Activated CD4-positive, CD25-positive, alpha-beta regulatory T cell (primary cell): ENCODE data around the gene POU3F2.

Source experiments
- DNase-seq, 4 experiments: peaks; one replicate each; lab custom pipeline; 2025; lab: John Stamatoyannopoulos, UW

Gene POU3F2

GRCh38 chr6:98834060-98835031 lies at the start of gene POU3F2:
POU3F2 (plus strand) TSS chr6:98834574; CDS start chr6:98834874, 300 bp downstream.
- DNase-seq: peak; percentile 25 to 44 (median 31)

GRCh38 chr6:98787435-98787834 lies 46.9 kb upstream of the POU3F2 start:
- DNase-seq: no peak

GRCh38 chr6:98787961-98788360 lies 46.4 kb upstream of the POU3F2 start:
- no peak for DNase-seq

- no peak for DNase-seq
Measured at GRCh38 chr6:98794307-98794842, 40.0 kb upstream of the POU3F2 start.

GRCh38 chr6:98797217-98797994 lies 37.0 kb upstream of the POU3F2 start:
- no peak for DNase-seq

GRCh38 chr6:98800866-98801265 lies 33.5 kb upstream of the POU3F2 start:
- no peak for DNase-seq

DNA sequence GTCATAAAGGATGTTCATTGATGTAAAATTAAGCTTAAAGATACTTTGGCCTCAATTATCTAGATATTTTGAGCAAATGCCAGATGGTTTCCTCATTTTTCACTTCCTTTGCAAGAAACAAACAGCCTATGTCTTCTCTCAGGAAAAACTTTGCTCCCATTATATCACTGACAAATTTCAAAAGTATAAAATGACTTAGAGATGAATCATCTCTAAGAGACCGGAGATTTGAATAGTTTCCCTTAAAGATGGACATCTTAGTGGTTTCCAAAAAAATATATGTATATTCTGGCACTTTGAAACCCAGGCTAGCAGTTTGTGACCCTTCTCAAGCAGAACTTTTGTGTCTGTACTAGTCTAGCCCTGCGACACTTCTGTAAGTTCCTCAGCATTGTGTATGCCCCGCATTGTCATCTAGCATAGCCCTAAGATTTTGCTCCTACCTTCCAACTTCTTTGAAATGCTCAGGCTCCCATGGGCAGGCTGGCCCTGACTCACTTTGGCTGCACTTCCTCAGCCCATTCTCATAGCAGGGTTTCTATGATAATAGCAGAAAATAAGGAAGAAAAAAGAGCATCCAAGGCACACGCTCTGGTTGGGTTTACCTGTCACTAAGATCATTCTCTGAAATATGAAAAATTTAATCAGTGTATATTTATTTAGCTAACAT lies 25.7 kb upstream of the POU3F2 start:
- no peak for DNase-seq

DNA sequence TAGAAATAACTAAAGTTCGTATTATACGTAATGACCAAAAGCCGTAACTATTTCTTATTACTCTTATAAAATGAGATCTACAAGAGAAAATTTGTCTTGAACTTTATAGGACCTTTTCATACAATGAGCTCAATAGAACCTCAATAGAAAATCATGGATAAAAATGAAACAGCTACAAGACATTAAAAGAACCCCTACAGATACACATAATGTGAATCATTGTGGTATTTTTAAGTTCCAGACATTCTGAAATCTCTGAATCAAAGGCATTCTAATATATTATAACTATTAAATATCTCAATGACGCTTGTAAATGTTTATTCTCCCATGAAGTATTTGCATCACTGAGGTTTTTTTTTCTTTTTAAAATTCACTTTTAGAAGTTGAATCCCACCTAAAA lies 22.2 kb upstream of the POU3F2 start:
- DNase-seq: no peak

DNA sequence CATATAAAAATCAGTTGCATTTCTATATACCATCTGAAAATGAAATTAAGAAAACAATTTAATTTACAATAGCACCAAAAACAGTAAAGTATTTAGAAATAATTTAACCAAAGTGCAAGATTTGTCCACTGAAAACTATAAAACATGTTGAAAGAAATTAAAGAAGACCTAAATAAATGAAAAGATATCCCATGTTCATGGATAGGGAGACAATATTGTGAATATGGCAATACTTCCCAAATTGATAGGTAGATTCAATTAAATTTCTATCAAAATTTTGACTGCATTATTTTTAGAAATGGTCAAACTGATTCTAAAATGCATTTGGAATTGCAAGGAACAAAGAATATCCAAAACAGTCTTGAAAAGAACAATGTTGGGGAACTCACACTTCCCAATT lies 17.6 kb upstream of the POU3F2 start:
- DNase-seq: no peak

DNA sequence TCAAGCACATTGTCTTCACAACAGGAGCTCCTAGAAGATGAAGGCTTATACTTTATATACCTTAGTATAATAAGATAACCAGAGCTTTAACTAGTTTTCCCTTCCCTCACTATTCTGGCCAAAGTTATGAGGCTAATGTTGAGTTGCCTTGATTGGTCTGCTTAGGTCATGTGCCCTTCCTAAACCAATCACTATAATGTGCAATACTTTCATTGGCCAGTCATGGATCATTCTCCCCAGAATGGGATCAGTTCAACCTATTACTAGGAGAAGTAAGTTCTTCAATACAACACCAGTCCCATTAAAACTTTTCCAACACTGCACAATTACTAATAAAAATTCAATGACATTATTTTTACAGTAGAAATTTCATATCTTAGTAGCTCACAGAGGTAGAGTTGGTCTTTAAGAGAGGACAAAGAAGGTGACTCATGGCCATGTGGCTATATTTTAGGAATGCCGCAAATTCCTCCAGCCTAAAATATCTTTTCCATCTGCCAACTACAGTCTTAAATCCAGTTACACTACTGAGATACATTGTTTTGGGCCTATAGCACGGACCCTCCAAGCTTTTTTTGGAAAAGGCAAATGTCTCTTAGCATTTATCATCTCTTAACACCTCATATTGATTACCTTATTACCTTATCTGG lies 12.5 kb upstream of the POU3F2 start:
- no peak for DNase-seq

DNA sequence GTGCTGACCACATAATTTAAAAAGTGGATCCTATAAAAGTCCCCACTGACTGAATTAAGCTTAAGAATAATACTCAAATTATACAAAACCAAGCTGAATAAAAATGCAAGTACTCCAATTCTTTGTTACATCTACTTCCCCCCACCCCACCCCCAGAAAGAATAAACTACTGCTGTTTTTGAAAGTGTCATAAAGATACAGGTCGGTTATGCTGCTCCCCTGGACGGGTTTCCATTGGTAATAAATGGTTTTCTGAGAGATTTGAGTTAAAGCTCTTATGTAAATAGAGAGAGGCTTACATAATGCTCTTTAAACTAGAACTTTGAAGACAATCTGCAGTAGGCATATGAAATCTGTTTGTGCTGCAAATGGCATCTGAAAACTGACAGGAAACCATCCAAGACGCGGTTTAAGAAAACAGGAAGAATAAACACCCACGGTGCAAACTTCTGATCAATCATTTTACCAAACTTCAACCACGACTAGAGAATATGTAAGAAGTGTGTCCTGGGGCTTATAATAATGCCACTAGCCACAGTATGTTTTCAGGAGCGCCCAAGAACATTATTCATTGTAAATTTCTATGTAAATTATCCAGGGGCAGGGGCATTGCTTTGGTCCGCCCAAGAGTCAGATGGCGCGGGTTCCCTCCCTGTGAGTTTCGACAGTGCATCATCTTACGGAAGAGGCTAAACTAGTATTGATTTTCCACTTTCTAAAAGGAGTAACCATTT lies 10.8 kb upstream of the POU3F2 start:
- DNase-seq: no peak

- no peak for DNase-seq
Measured at GRCh38 chr6:98824162-98824901, 10.0 kb upstream of the POU3F2 start.

- DNase-seq: no peak
Measured at GRCh38 chr6:98824902-98825599, 9.3 kb upstream of the POU3F2 start.

GRCh38 chr6:98825600-98826230 lies 8.7 kb upstream of the POU3F2 start:
- DNase-seq: no peak

GRCh38 chr6:98827295-98828159 lies 6.8 kb upstream of the POU3F2 start:
- DNase-seq: no peak

DNA sequence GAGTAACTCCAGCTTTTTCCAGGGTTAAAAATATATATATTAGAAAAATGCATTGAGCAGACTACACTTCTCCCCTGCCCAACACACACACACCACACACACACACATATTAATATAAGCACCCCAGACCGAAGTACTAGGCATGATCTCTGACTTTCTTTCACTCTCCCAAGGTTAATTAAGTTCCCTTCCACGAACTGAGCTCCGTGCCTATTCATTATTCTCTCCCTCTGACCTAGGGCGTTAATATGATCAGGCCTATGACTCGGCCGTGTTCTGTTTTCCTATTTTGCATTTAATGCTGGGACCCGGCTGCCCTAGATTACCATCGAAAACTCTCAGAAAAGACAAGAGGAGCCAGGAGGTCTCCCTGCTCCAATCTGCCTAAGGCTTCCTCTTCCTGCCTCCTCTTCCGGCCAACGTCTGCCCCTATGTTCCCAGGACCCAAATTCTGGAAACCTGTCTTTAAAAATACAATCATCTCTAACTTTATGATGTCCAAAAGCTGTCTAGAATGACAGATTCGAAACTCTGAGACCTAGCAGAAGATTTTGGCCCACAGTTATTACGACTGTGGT lies 6.1 kb upstream of the POU3F2 start:
- DNase-seq: no peak

DNA sequence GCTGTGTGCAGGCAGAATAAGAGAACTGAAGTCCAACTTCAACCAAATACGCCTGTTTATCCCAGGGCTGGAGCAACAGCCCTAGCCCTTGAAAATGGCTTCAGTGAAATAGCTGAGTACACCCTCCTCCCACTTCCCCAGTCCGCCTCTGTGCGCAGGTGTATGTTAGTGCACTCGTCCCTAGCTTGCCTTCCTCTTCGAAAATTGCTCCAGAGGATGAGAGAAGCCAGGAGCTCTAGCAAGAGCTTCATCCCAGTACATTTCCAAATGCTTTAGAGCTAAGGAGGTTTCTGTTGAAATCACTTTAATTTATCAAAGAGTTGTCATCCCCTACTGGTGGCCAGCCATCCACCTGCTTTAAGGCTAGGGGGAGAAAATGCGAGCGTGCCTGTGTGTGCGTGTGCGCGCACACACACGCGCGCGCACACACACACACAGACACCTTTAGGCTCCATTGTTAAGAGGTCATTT lies 5.4 kb upstream of the POU3F2 start:
- DNase-seq: no peak

- no peak for DNase-seq
Measured at GRCh38 chr6:98830146-98830545, 4.2 kb upstream of the POU3F2 start.
